Astrocyte of the spinal cord (primary cell): ENCODE results near the gene DOCK10.

Experiments used
- DNase-seq: peaks from one replicate; pipeline ENCODE4 v3.0.0; 2011; ENCODE audit warnings: low read depth, low spot score
- H3K4me3 ChIP-seq: 2 replicates; pipeline ENCODE4 v1.5.1; 2011; ENCODE audit warnings: low read depth, mild to moderate bottlenecking, low read length, moderate library complexity
- in situ Hi-C: cut with HindIII; loops from 2 replicates; pipeline ENCODE4 v1.10.0; 2017; ENCODE audit warnings: low sequenced_read_pairs
- TF ChIP-seq, protein P1 (sequence below): IDR thresholded peaks from 2 replicates; pipeline ENCODE4 v1.5.1; 2012; ENCODE audit warnings: low read depth, mild to moderate bottlenecking, low read length, inconsistent platforms

DOCK10 gene

DNA sequence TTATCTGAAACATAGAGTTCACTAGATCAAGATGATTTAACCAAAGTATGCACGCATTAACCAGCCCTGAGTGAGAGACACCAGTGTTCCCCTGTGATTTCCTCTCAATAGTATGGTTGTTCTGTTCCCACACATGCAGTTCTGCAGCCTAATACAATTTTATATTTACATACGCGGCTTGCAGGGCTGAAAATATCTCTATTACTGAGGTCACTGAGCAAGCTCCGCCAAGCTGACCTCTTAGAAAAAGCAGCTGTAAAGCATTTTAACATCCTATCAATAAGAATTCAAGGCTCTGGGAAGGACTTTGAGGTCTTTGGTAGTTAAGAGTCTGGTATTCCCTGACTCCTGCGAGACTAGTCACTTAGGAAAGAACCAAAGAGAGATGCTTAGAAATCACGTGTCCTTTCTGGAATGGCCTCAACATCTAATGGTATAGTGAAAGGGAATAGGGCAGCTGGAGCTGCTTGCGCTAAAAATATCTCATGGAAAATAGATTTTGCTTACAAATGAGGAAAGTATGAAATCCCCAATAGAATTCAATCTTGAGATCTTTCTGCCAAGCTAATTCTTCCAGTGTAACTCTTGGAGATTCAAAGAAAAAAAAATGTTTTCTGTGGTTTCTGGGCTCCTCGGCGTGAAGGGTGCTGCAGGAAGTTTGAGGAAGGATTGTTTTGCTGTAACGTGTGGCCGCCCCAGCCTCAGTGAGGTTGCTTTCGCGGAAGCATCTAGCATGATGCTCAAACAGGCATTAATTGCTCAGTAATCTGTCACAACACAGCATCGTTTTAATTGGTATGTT lies 59.2 kb downstream of the DOCK10 start:
- TF ChIP-seq, protein P1, sequence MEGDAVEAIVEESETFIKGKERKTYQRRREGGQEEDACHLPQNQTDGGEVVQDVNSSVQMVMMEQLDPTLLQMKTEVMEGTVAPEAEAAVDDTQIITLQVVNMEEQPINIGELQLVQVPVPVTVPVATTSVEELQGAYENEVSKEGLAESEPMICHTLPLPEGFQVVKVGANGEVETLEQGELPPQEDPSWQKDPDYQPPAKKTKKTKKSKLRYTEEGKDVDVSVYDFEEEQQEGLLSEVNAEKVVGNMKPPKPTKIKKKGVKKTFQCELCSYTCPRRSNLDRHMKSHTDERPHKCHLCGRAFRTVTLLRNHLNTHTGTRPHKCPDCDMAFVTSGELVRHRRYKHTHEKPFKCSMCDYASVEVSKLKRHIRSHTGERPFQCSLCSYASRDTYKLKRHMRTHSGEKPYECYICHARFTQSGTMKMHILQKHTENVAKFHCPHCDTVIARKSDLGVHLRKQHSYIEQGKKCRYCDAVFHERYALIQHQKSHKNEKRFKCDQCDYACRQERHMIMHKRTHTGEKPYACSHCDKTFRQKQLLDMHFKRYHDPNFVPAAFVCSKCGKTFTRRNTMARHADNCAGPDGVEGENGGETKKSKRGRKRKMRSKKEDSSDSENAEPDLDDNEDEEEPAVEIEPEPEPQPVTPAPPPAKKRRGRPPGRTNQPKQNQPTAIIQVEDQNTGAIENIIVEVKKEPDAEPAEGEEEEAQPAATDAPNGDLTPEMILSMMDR, result no peak
- in situ Hi-C loops, result no loop called here
- DNase-seq, result peak; percentile 79
- peak overlapping the region; percentile 14 for H3K4me3 ChIP-seq

DNA sequence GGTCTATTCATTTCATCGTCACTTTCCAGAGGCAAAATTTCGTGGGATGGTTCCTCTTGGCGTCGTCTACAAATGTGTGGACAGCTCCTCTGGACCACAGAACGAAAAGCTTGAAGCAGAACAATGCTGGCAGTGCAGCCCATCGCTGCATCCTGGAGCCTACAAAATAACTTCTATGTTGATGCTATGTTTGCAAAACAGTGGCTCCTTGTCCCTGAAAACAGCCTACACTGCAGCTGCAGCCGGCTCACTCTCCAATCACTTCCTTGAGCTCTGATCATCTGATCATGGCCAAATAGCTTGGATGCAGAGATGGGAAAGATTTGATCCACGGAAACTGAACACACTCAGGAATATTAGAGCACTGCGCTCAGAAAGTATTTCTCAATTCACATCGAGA lies 60.0 kb downstream of the DOCK10 start:
- no peak overlapping the region for H3K4me3 ChIP-seq
- in situ Hi-C loops, result no loop called here
- TF ChIP-seq, protein P1, result no peak
- DNase-seq, result peak; percentile 10

DNA sequence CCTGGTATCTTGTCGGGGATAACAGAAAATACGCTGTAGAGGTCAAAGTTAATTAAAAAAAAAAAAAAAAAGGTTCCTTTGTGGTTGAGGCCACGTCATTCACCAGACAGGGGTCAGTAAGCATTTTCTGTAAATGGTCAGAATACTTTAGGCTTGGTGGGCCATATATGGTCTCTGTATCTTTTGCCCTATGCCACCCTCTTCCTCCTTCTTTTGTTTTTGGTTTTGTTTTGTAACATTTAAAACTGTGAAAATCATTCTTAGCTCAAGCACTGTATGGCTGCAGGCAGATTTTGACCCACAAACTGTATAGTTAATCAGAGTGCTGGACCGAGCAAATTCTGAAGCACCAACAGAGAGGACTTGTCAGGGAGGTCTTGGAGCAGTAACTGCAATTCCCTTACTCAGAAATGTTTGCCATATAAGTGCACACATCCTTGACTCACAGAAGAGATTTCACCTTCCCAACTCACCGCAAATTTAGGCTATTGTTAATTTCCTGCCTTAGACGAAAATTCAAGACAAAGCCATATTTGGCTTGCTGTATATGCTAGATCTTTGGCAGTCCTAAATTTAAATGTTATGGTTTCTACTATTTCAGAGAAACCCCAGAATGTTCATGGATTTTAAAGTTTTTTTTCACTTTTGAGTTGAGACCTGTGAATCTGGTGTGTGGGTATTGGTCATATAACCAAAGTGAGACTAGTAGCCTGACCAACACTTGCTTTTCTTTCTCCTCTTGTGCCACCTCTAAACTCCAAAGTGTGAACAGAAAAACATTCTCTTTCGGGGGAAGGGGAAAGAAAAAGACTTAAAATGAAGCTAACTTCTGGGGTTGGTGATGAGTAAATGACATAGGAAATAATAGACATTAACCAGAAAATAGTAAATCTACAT lies 65.4 kb downstream of the DOCK10 start:
- no peak for DNase-seq
- TF ChIP-seq, protein P1, result no peak
- in situ Hi-C loops, result no loop called here
- no peak overlapping the region for H3K4me3 ChIP-seq

DNA sequence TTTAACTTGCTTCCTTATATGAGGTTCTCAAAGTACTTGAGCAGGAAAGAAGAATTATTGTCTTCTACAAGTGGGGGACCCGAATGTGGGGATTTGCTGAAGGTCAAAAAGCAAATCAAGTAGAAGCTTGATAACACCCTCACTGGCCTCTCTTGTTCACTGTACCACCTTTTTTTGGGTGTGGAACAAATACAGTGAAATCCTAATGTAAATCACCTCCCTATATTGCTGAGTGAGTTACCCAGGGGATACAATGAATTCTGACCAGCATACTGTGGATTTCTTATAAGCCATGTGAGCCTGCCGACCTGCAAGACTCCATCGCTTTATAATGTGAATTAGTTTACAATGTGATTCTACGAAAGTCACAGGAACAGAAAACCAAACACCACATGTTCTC lies 66.5 kb downstream of the DOCK10 start:
- in situ Hi-C loops, result no loop called here
- TF ChIP-seq, protein P1, result no peak
- H3K4me3 ChIP-seq, result no peak overlapping the region
- no peak for DNase-seq

DNA sequence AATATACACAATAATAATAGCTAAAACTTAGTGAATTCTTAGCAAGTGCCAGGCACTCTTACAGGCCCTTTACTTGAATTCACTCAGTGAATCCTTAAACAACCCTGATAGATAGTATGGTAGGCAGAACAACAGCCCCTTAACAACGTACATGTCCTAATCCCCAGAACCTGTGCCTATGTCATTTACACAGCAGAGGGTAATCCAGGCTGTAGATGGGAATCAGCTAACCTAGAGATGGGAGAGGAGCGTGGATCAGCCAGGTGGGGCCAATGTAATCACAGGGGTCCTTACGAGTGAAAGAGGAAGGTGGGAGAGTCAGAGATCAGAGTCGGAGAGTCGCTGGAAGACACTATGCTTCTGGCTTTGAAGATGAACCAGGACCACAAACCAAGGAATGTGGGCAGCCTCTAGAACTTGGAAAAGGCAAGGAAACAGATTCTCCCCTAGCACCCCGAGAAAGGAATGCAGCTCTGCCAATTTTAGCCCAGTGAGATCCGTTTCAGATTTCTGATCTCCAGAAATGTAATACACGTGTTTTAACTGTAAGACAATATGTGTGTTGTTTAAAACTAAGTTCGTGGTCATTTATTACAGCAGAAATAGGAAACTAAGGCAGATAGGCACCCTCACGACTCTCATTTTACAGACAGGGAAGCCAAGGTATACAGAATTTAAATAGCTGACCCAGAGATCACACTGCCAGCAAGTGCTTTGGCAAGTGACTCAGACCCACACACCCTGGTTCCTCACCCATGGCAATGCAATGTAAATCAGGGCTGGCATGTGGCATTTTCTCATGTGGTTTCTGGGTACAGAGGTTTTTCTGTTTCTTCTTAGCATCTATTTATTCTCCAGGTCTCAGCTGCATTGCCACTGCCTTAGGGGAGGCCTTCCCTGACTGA lies 68.9 kb downstream of the DOCK10 start:
- no peak overlapping the region for H3K4me3 ChIP-seq
- TF ChIP-seq, protein P1, result no peak
- DNase-seq, result peak; percentile 22
- in situ Hi-C loops, result no loop called here

DNA sequence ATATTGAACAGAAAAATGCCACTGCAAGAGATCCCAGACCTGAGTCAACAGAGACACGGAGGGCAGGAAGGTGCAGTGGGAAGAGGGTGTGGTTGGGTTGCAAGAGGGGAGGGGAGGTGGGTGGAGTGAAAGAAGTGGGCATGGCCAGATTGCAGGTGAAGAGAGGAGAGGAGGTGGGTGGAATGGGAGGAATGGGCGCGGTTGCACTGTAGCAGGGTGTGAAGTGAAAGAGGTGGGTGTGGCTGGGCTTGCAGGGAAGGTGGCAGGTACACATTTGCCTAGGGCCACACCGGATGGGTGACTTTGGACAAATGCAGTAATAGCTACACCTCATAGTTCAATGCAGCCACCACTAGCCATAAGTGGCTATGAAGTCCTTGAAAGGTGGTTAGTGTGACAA lies 71.1 kb downstream of the DOCK10 start:
- in situ Hi-C loops, result no loop called here
- TF ChIP-seq, protein P1, result no peak
- no peak overlapping the region for H3K4me3 ChIP-seq
- DNase-seq, result no peak
